Effector memory CD4-positive, alpha-beta T cell (primary cell): ENCODE data around the gene PTGDS.

Experiments used
- DNase-seq, 3 donors: peaks; one replicate each; pipeline ENCODE4 v3.0.0-alpha.2; 2020
- H3K27ac ChIP-seq: 2 replicates; pipeline ENCODE4 v1.7.0; 2013; ENCODE audit warnings: mild to moderate bottlenecking, low read length, moderate library complexity; ENCODE audit not compliant: insufficient read depth, poor library complexity, severe bottlenecking
- H3K27me3 ChIP-seq: replicated peaks from 2 replicates; pipeline ENCODE4 v1.7.0; 2013; ENCODE audit warnings: mild to moderate bottlenecking, low read length; ENCODE audit not compliant: insufficient read depth, control insufficient read depth, poor library complexity, severe bottlenecking
- H3K36me3 ChIP-seq: 2 replicates; pipeline ENCODE4 v1.7.0; 2013; ENCODE audit warnings: mild to moderate bottlenecking, low read length, moderate library complexity; ENCODE audit not compliant: control insufficient read depth, insufficient read depth
- H3K4me1 ChIP-seq: 2 replicates; pipeline ENCODE4 v1.7.0; 2013; ENCODE audit warnings: low read length, mild to moderate bottlenecking; ENCODE audit not compliant: control insufficient read depth, insufficient read depth, poor library complexity, severe bottlenecking
- H3K4me3 ChIP-seq: 2 replicates; pipeline ENCODE4 v1.7.0; 2013; ENCODE audit warnings: low read length, low read depth, mild to moderate bottlenecking; ENCODE audit not compliant: insufficient read depth, poor library complexity, severe bottlenecking
- H3K9me3 ChIP-seq: 2 replicates; pipeline ENCODE4 v1.7.0; 2013; ENCODE audit warnings: mild to moderate bottlenecking, low read length, moderate library complexity; ENCODE audit not compliant: control insufficient read depth

Gene PTGDS

GRCh38 chr9:136973618-136974617 is 3.4 kb upstream of the PTGDS start:
- no peaks in the 10 kb centered on the region for H3K27me3 ChIP-seq
- no peak overlapping the region for H3K4me3 ChIP-seq
- H3K36me3 ChIP-seq: no peaks in the 10 kb centered on the region
- H3K27ac ChIP-seq: no peak overlapping the region
- DNase-seq: no peak
- H3K4me1 ChIP-seq: peaks cover 39% of the 10 kb centered on the region
- no peaks in the 10 kb centered on the region for H3K9me3 ChIP-seq

- Histone ChIP-seq H3K36me3 (no peaks in the 10 kb centered on the region), H3K27me3 (no peaks in the 10 kb centered on the region), H3K9me3 (no peaks in the 10 kb centered on the region), H3K4me3 (peak overlapping the region; percentile 39), H3K27ac (peak overlapping the region; percentile 37), H3K4me1 (peaks cover 39% of the 10 kb centered on the region)
- no peak for DNase-seq
Measured at GRCh38 chr9:136974817-136975535, 2.3 kb upstream of the PTGDS start.

- Histone ChIP-seq H3K27ac (peak overlapping the region; percentile 37), H3K36me3 (no peaks in the 10 kb centered on the region), H3K9me3 (no peaks in the 10 kb centered on the region), H3K4me1 (peaks cover 39% of the 10 kb centered on the region), H3K27me3 (no peaks in the 10 kb centered on the region), H3K4me3 (peak overlapping the region; percentile 39)
- DNase-seq: peak in 2 of 3 donors; percentile 15 to 23
Measured at GRCh38 chr9:136975644-136976043, 1.7 kb upstream of the PTGDS start.

- Histone ChIP-seq H3K27ac (no peak overlapping the region), H3K4me1 (peaks cover 39% of the 10 kb centered on the region), H3K36me3 (no peaks in the 10 kb centered on the region), H3K4me3 (peak overlapping the region; percentile 52), H3K9me3 (no peaks in the 10 kb centered on the region), H3K27me3 (no peaks in the 10 kb centered on the region)
- DNase-seq: no peak
Measured at GRCh38 chr9:136977649-136978072, 357 bp downstream of the PTGDS start.

- Histone ChIP-seq H3K36me3 (no peaks in the 10 kb centered on the region), H3K27ac (no peak overlapping the region), H3K9me3 (no peaks in the 10 kb centered on the region), H3K4me3 (peak overlapping the region; percentile 52), H3K4me1 (peaks cover 39% of the 10 kb centered on the region), H3K27me3 (no peaks in the 10 kb centered on the region)
- DNase-seq: peak; percentile 62 to 79 (median 76)
Measured at GRCh38 chr9:136978073-136978864, 965 bp downstream of the PTGDS start.

- no peaks in the 10 kb centered on the region for H3K36me3 ChIP-seq
- H3K27me3 ChIP-seq: peaks cover under 1% of the 10 kb centered on the region
- no peak overlapping the region for H3K27ac ChIP-seq
- no peak for DNase-seq
- H3K4me3 ChIP-seq: no peak overlapping the region
- H3K9me3 ChIP-seq: no peaks in the 10 kb centered on the region
- peaks cover 34% of the 10 kb centered on the region for H3K4me1 ChIP-seq
Measured at GRCh38 chr9:136978865-136979544, 1.7 kb downstream of the PTGDS start.

GRCh38 chr9:136979769-136980587 is 2.7 kb downstream of the PTGDS start:
- Histone ChIP-seq H3K4me3 (no peak overlapping the region), H3K9me3 (no peaks in the 10 kb centered on the region), H3K27ac (no peak overlapping the region), H3K27me3 (peaks cover 10% of the 10 kb centered on the region), H3K4me1 (peaks cover 25% of the 10 kb centered on the region), H3K36me3 (no peaks in the 10 kb centered on the region)
- DNase-seq: no peak

GRCh38 chr9:136980669-136981478 is 3.6 kb downstream of the PTGDS start:
- Histone ChIP-seq H3K36me3 (no peaks in the 10 kb centered on the region), H3K9me3 (no peaks in the 10 kb centered on the region), H3K27ac (no peak overlapping the region), H3K4me3 (no peak overlapping the region), H3K4me1 (peaks cover 22% of the 10 kb centered on the region), H3K27me3 (peaks cover 17% of the 10 kb centered on the region)
- no peak for DNase-seq
